ENCODE measurements around the gene MYBPHL.

The MYBPHL gene

DNA sequence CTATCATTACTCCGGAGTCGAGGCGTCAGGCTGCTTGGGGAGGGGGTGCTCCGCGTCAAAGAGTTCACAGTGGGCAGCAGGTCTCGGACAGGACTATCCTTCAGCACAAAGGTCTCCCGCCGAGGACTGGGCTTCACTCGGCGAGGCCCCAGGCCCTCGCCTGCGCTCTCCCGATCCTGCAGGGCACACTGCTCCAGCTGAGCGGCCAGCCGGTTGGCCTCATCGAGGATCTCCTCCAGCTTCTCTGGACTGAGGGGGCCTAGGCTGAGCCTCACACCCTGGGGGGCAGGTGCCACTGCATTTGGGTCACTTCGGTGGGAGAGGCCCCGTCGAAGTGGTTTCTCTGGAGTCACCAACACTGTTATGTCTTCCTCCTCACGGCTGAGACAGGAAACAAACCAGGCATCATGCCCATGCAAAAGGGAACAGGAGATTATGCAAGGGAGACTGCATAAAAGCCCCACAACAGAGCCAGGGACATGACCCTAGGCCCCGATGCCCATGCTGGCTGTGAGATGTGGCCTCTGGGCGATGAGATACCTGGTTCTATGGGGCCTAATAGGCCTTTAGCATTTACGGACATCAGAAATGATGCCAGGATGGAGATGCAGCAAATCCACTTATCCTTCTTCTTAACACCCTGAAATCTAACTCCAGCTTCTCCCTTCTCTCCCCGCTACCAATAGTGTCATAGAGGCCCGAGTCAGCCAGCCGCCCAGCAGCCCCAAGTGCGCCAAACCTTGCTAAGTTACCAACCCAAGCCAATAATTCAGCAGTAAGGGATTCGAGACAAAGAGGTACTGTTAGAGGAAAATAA lies 24.9 kb downstream of the MYBPHL start:
- Histone ChIP-seq H4K8ac (ENCODE audit: low read depth, low read length) (no peak overlapping the region), H3K23ac (ENCODE audit: low read depth, low read length, poor library complexity) (peak overlapping the region; percentile 35), H2AK5ac (ENCODE audit: low read depth, low read length) (peak overlapping the region; percentile 61), H2BK120ac (ENCODE audit: low read depth, low read length) (no peak overlapping the region), H3K4me2 (ENCODE audit: insufficient read depth, low read length, poor library complexity, severe bottlenecking) (peak overlapping the region; percentile 91), H3K14ac (ENCODE audit: low read length) (no peak overlapping the region), H3K27me3 (ENCODE audit: control insufficient read depth in 3 of 3, insufficient read depth in 3 of 3, low read depth in 1 of 3, low read length in 3 of 3) (no peaks in the 10 kb centered on the region), H4K91ac (ENCODE audit: low read depth, low read length, poor library complexity) (no peak overlapping the region), H3K9me3 (replicated peaks in 1 of 2; ENCODE audit: control insufficient read depth in 2 of 2, insufficient read depth in 1 of 2, low read depth in 1 of 2, low read length in 2 of 2) (no peaks in the 10 kb centered on the region), H3K9ac (ENCODE audit: low read depth, low read length, poor library complexity) (peak overlapping the region; percentile 60), H2AFZ (ENCODE audit: low read length) (peak overlapping the region; percentile 90), H2BK12ac (ENCODE audit: low read length) (no peak overlapping the region), H2BK15ac (ENCODE audit: low read length) (no peak overlapping the region), H3K36me3 (replicated peaks in 1 of 2; ENCODE audit: control insufficient read depth in 2 of 2, insufficient read depth in 2 of 2, low read length in 2 of 2) (peaks cover 24 to 43% of the 10 kb centered on the region in 2 donors), H3K4me3 (ENCODE audit: low read length in 2 of 2) (peak overlapping the region; percentile 94 to 96), H3K4me1 (ENCODE audit: control insufficient read depth in 2 of 2, insufficient read depth in 1 of 2, low read depth in 1 of 2, low read length in 2 of 2) (peaks cover 13 to 26% of the 10 kb centered on the region in 2 donors), H3K79me1 (ENCODE audit: low read depth, low read length) (peaks cover 15% of the 10 kb centered on the region), H2BK5ac (ENCODE audit: low read length) (peak overlapping the region; percentile 95), H3K4ac (ENCODE audit: low read length) (no peak overlapping the region), H3K27ac (replicated peaks; ENCODE audit: low read length) (no peak overlapping the region), H3K18ac (ENCODE audit: low read length) (no peak overlapping the region)
- DNase-seq (ENCODE audit: low spot score), result no peak
- no CpG with 5 or more reads among the region's 28 CpGs for WGBS, 2 donors (ENCODE audit: extremely low coverage in 2 of 2, insufficient read length in 2 of 2, insufficient replicate concordance in 1 of 2)

DNA sequence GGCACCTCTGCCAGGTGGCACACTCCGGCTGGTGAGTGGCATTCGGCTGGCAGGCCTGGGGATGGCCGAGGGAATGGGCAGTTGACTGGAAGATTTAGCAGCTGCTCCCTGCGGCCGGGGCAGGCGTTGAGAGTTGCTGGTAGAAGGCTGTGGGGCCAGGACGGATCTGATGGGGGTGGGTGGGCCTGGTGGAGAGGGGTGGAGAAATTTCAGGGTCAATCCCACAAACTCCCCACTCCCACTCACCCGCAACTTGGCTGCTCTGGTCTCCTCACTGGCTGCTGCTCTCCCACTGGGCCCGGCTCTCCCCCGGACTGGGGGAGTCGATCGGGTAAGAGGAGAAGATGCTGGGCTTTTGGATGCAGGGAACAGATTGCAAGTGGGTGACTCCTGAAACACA lies 25.9 kb downstream of the MYBPHL start:
- no peak overlapping the region for H2BK15ac ChIP-seq (ENCODE audit: low read length)
- no peak overlapping the region for H3K4me3 ChIP-seq (ENCODE audit: low read length in 2 of 2)
- no CpG with 5 or more reads among the region's 12 CpGs for WGBS, 2 donors (ENCODE audit: extremely low coverage in 2 of 2, insufficient read length in 2 of 2, insufficient replicate concordance in 1 of 2)
- peak overlapping the region; percentile 15 for H3K9ac ChIP-seq (ENCODE audit: low read depth, low read length, poor library complexity)
- DNase-seq (ENCODE audit: low spot score), result no peak
- H2BK12ac ChIP-seq (ENCODE audit: low read length), result no peak overlapping the region
- H3K4me1 ChIP-seq (ENCODE audit: control insufficient read depth in 2 of 2, insufficient read depth in 1 of 2, low read depth in 1 of 2, low read length in 2 of 2), result peaks cover 13 to 26% of the 10 kb centered on the region in 2 donors
- H3K4ac ChIP-seq (ENCODE audit: low read length), result no peak overlapping the region
- H4K91ac ChIP-seq (ENCODE audit: low read depth, low read length, poor library complexity), result no peak overlapping the region
- no peak overlapping the region for H3K23ac ChIP-seq (ENCODE audit: low read depth, low read length, poor library complexity)
- no peak overlapping the region for H3K4me2 ChIP-seq (ENCODE audit: insufficient read depth, low read length, poor library complexity, severe bottlenecking)
- no peak overlapping the region for H2BK120ac ChIP-seq (ENCODE audit: low read depth, low read length)
- peaks cover 25 to 46% of the 10 kb centered on the region in 2 donors for H3K36me3 ChIP-seq (replicated peaks in 1 of 2; ENCODE audit: control insufficient read depth in 2 of 2, insufficient read depth in 2 of 2, low read length in 2 of 2)
- no peak overlapping the region for H3K14ac ChIP-seq (ENCODE audit: low read length)
- no peak overlapping the region for H4K8ac ChIP-seq (ENCODE audit: low read depth, low read length)
- H2AK5ac ChIP-seq (ENCODE audit: low read depth, low read length), result no peak overlapping the region
- peaks cover 15% of the 10 kb centered on the region for H3K79me1 ChIP-seq (ENCODE audit: low read depth, low read length)
- H3K18ac ChIP-seq (ENCODE audit: low read length), result no peak overlapping the region
- H3K27me3 ChIP-seq (ENCODE audit: control insufficient read depth in 3 of 3, insufficient read depth in 3 of 3, low read depth in 1 of 3, low read length in 3 of 3), result no peaks in the 10 kb centered on the region
- no peak overlapping the region for H3K27ac ChIP-seq (replicated peaks; ENCODE audit: low read length)
- no peak overlapping the region for H2BK5ac ChIP-seq (ENCODE audit: low read length)
- H2AFZ ChIP-seq (ENCODE audit: low read length), result no peak overlapping the region
- H3K9me3 ChIP-seq (replicated peaks in 1 of 2; ENCODE audit: control insufficient read depth in 2 of 2, insufficient read depth in 1 of 2, low read depth in 1 of 2, low read length in 2 of 2), result no peaks in the 10 kb centered on the region

DNA sequence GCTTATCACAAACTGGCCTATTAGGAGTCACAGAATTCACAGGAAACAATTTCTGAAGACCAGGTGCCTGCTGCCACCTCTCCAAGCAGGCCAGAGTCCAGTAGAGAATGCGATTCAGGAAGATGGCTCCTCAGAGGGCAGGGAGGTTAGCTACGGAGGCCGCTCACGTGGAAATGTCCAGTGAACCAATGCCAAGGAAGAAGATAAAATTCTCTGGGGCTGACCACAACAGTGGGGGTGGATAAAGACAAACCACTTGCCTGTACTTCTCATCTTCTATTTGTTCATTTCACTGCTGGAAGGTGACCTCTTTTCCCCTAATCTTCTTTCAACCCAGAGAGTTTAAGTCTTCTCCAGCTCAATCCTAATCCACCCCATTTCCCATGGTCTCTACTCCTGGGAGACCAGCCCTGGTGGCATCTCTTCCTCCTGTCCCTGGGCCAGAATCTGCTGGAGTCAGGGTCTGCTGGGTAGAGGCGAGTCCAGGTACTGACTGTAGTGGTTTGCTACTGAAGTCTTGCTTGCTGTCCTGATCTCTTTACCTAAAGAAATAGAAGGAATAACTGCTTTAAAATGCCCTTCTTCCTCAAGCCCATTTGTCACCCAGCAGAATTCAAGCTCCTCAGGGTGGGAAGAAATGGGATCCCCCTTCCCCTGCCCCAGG lies 27.1 kb downstream of the MYBPHL start:
- DNase-seq (ENCODE audit: low spot score), result no peak
- no peak overlapping the region for H3K27ac ChIP-seq (replicated peaks; ENCODE audit: low read length)
- no peak overlapping the region for H2BK15ac ChIP-seq (ENCODE audit: low read length)
- peaks cover 15% of the 10 kb centered on the region for H3K79me1 ChIP-seq (ENCODE audit: low read depth, low read length)
- no peak overlapping the region for H2BK120ac ChIP-seq (ENCODE audit: low read depth, low read length)
- H3K36me3 ChIP-seq (replicated peaks in 1 of 2; ENCODE audit: control insufficient read depth in 2 of 2, insufficient read depth in 2 of 2, low read length in 2 of 2), result peaks cover 26 to 58% of the 10 kb centered on the region in 2 donors
- no peak overlapping the region for H3K4me3 ChIP-seq (ENCODE audit: low read length in 2 of 2)
- H3K9me3 ChIP-seq (replicated peaks in 1 of 2; ENCODE audit: control insufficient read depth in 2 of 2, insufficient read depth in 1 of 2, low read depth in 1 of 2, low read length in 2 of 2), result no peaks in the 10 kb centered on the region
- H3K18ac ChIP-seq (ENCODE audit: low read length), result no peak overlapping the region
- H2BK5ac ChIP-seq (ENCODE audit: low read length), result no peak overlapping the region
- H3K27me3 ChIP-seq (ENCODE audit: control insufficient read depth in 3 of 3, insufficient read depth in 3 of 3, low read depth in 1 of 3, low read length in 3 of 3), result no peaks in the 10 kb centered on the region
- H3K23ac ChIP-seq (ENCODE audit: low read depth, low read length, poor library complexity), result no peak overlapping the region
- no peak overlapping the region for H3K4ac ChIP-seq (ENCODE audit: low read length)
- peaks cover 13 to 22% of the 10 kb centered on the region in 2 donors for H3K4me1 ChIP-seq (ENCODE audit: control insufficient read depth in 2 of 2, insufficient read depth in 1 of 2, low read depth in 1 of 2, low read length in 2 of 2)
- H2AK5ac ChIP-seq (ENCODE audit: low read depth, low read length), result no peak overlapping the region
- H3K4me2 ChIP-seq (ENCODE audit: insufficient read depth, low read length, poor library complexity, severe bottlenecking), result no peak overlapping the region
- no peak overlapping the region for H4K8ac ChIP-seq (ENCODE audit: low read depth, low read length)
- WGBS, 2 donors (ENCODE audit: extremely low coverage in 2 of 2, insufficient read length in 2 of 2, insufficient replicate concordance in 1 of 2), result no CpG with 5 or more reads among the region's 5 CpGs
- H2AFZ ChIP-seq (ENCODE audit: low read length), result no peak overlapping the region
- H4K91ac ChIP-seq (ENCODE audit: low read depth, low read length, poor library complexity), result no peak overlapping the region
- H2BK12ac ChIP-seq (ENCODE audit: low read length), result no peak overlapping the region
- H3K9ac ChIP-seq (ENCODE audit: low read depth, low read length, poor library complexity), result no peak overlapping the region
- H3K14ac ChIP-seq (ENCODE audit: low read length), result no peak overlapping the region

All from neuronal stem cell (in vitro differentiated cells).